ENCODE results near the gene KLRG1.

The KLRG1 gene

DNA sequence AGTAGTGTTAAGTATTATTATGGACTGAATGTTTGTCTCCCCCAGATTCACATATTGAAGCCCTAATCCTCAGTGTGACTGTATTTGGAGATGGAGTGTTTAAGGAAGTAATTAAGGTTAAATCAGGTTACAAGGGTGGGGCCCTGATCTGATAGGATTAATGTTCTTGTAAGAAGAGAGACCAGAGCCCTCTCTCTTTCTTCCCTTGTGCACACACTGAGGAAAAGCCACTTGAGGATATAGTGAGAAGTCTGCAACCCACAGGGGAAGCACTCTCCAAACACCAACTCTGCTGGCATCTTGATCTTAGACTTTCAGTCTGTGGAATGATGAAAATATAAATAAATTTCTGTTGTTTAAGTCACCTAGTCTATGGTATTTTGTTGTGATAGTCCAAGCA is 2.2 kb upstream of the KLRG1 start:
- DNase-seq = no peak

DNA sequence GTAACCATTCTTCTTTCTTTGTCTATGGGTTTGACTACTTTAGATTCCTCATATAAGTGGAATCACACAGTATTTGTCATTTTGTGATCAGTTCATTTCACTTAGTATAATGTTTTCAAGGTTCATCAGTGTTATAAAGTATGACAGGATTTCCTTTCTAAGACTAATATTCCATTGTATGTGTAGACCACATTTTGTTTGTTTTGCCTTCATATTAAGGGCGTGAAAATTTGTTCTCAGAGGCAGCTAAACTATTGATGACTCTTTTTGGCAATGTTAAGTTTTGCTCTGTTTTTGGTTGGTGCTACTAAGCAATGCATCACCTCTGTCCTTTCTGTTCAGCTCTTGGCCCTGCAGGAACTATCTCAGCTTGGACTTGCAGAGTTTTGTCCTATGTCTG is 1.7 kb upstream of the KLRG1 start:
- no peak for DNase-seq

DNA sequence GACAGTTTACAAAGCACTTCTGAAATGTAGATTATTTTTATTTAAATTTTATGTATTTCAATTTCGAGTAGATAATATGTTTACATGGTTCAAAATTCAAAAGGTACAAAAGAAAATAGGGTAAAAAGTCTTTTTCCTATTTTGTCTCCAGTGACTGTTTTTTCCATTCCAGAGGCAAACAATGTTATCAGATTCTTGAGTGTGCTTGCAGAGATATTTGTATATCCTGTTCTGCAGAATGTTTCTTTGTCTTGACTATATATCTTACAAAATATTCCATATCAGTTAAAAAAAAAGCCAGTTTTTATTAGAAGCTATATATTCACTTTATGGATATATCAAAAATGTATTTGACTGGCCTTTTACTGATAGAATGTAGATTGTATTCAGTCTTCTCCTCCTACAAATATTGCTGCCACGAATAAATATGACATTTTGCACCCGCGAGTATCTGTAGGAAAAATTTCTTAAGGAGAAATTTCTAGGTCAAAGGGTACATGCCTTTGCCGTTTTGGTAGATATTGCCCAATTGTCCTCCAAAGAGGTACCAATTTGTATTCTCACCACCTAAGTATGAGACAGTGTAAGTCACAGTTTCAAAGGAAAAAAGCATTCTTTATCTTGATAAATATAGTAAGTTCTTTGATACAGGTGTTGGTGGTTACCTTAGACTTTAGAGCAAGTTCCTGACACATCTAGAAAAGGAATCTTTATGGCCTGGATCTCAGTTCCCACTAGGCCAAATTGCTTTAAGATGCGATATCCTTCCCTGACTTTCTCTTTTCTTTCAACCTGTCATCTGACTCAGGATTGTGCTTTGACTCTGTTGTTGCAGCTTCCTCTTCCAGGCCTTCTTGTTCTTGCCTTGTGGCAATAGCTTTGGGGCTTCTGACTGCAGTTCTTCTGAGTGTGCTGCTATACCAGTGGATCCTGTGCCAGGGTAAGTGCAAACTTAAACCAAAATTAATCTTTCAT is 2.3 kb downstream of the KLRG1 start:
- no peak for DNase-seq

GRCh38 chr12:8993827-8994226 is 4.5 kb downstream of the KLRG1 start:
- DNase-seq = no peak

- no peak for DNase-seq
Observed at GRCh38 chr12:8995021-8995775, 5.9 kb downstream of the KLRG1 start.

DNA sequence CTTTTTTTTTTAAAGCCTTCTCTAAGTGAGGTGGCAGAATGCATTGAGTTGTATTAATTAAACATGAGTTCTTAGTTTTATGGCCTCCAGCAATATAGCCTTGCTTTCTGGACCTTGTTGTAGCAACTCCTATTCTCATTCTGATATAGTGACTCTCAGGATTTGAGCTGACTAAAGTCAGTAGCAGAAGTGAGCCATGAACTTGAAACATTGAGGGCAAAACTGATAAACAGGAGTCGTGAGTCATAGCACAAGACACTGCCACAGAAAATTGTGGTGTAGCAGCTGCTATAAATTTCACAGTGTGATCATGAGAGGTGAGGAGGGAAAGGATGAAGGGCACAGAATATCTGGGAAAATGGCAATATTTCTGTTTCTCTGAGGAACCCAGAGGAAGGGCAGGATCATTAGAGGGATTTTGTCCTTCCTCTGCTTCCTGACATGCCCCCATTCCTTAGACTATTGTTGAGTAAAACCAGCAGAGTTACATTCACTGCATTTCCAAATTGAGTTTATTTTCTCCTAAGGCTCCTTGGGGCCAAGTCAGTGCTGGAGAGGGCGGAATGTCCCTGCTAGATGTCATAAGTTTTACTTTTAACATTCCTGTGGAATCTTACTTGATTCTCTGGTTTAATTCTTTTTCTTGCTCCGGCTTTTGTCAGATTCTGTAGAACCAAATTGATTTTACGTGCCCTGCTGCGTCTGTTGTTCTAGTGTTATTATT is 7.5 kb downstream of the KLRG1 start:
- DNase-seq = no peak

GRCh38 chr12:9001233-9001632 is 11.9 kb downstream of the KLRG1 start:
- no peak for DNase-seq

- no peak for DNase-seq
Observed at GRCh38 chr12:9002335-9002734, 13.0 kb downstream of the KLRG1 start.

DNA sequence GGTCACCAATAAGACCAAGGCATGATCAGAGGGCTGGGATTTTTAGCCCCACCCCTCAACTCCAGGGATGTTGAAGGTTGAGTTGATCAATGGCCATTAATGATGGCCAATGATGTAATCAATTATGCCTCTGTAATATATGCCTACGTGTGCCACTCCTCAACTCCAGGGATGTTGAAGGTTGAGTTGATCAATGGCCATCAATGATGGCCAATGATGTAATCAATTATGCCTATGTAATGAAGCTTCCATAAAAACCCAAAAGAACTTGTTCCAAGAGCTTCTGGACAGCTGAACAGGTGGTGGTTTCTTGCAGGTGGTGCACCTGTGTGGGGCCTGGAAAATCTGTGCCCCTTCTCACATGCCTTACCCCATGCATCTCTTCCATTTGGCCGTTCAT is 33.2 kb downstream of the KLRG1 start:
- no peak for DNase-seq

DNA sequence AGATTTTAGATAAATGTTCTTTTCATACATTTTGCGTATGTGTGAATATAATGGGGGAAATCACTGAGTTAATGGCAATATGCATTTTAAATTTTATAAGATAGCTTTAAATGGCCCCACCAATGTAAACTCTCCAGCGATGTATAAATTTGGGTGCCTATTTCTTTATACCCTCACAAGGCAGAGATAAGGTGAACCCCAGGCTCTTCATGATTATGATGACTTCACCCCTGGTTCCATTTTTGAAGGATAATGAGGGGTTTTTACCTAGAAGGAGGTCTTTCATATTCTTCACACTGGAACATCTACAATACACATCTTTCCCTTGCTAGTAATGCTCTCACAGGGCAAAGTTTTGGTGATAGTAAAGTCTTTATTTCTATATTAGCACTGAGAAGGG is 35.2 kb downstream of the KLRG1 start:
- no peak for DNase-seq

GRCh38 chr12:9027161-9028059 is 38.1 kb downstream of the KLRG1 start:
- DNase-seq = no peak

GRCh38 chr12:9030776-9031175 is 41.4 kb downstream of the KLRG1 start:
- DNase-seq = no peak

- DNase-seq = no peak
Observed at GRCh38 chr12:9032202-9032964, 43.0 kb downstream of the KLRG1 start.

- DNase-seq = no peak
Observed at GRCh38 chr12:9033265-9033887, 44.0 kb downstream of the KLRG1 start.

DNA sequence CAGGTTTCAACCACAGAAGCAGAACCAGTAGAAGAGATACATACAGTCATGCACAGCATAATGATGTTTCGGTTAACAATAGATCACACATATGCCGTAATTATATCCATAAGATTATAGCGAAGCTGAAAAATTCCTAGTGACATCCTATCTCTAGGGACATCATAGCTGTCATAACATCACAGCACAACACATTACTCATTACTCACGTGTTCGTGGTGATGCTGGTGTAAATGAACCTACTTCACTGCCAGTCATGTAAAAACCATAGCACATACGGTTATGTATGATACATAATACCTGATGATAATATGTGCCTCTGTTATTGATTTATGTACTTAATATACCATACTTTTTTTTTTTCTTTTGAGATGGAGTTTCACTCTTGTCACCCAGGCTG is 44.7 kb downstream of the KLRG1 start:
- no peak for DNase-seq

- DNase-seq = no peak
Observed at GRCh38 chr12:9036227-9036626, 46.9 kb downstream of the KLRG1 start.

- DNase-seq = no peak
Observed at GRCh38 chr12:9037431-9037830, 48.1 kb downstream of the KLRG1 start.

GRCh38 chr12:9039397-9039977 is 50.1 kb downstream of the KLRG1 start:
- peak; percentile 11 for DNase-seq

DNA sequence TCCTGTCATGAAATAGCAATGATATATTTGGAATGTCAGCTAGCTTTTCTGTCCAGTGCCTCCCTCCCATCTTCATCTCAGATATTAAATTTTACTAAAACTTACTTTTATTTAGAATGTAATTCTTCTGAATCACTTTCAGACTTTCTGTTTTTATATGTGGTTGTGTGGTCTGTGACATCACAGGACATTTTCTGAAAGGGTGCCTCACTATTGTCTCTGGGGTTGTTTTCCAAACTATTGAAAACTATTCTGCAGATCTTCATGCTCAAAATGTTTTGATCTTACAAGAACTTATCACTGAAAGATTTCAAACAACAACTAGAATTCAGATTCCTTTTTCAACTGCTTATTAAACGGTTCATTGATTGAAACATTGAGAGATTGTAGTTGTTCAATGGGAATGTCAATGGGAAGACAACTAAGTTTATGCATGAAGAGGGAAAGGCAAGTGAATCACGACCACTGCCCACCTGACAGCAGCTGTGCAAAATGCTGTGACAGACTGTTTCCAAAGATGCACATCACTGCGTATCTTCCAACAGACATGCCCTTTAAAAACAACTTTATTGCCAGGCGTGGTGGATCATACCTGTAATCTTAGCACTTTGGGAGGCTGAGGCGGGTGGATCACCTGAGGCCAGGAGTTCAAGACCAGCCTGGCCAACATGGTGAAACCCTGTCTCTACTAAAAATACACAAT is 51.3 kb downstream of the KLRG1 start:
- DNase-seq = no peak

GRCh38 chr12:9041321-9041720 is 52.0 kb downstream of the KLRG1 start:
- no peak for DNase-seq
